IMR-90 (cell line): ENCODE measurements around the gene RAB11A. TPM values are rescaled to one million over a fixed set of nuclear protein-coding genes. Genes with fewer than 3 reads are reported as not detected.

Source experiments
- ATAC-seq: fragments of 200-7000 bp; cut with Tn5 transposase; 2 replicates; pipeline ENCODE4 v1.9.1; 2020; ENCODE audit warnings: low read depth, mild to moderate bottlenecking, moderate library complexity
- BruUV-seq: library from RNA; stranded (reverse); fragments of 400-500 nt; replicated peaks from 2 replicates; lab custom pipeline; 2021; lab: Mats Ljungman, UMichigan
- CTCF ChIA-PET: fragments of 300-600 bp; formaldehyde crosslinking; extraction: SDS; loops from one replicate; lab custom pipeline; 2021; ENCODE audit warnings: antibody characterized with exemption; lab: Yijun Ruan, JAX
- POLR2A ChIA-PET: fragments of 300-600 bp; sonication (Branson Sonifier 250); formaldehyde crosslinking; loops from one replicate; lab custom pipeline; 2022; ENCODE audit warnings: antibody characterized with exemption; ENCODE audit not compliant: unreplicated experiment; lab: Charles Lee
- DNase-seq: peaks from one replicate; pipeline ENCODE4 v3.0.0; 2013
- H2AFZ ChIP-seq: replicated peaks from 2 replicates; pipeline ENCODE3; 2013; ENCODE audit warnings: low read length, mild to moderate bottlenecking; ENCODE audit not compliant: poor library complexity
- H2AK5ac ChIP-seq: 2 replicates; pipeline ENCODE4 v1.6.1; 2013; ENCODE audit warnings: low read depth, low read length, inconsistent platforms
- H2AK9ac ChIP-seq: replicated peaks from 2 replicates; pipeline ENCODE3; 2013; ENCODE audit warnings: mild to moderate bottlenecking, low read depth, low read length, moderate library complexity; ENCODE audit not compliant: poor library complexity
- H2BK120ac ChIP-seq: 2 replicates; pipeline ENCODE4 v1.6.1; 2013; ENCODE audit warnings: low read depth, low read length, inconsistent platforms
- H2BK15ac ChIP-seq: 3 replicates; pipeline ENCODE4 v1.6.1; 2013; ENCODE audit warnings: low read depth, low read length, inconsistent platforms
- H2BK20ac ChIP-seq: 2 replicates; pipeline ENCODE4 v1.6.1; 2013; ENCODE audit warnings: low read depth, mild to moderate bottlenecking, inconsistent platforms, low read length, moderate library complexity
- H2BK5ac ChIP-seq: 2 replicates; pipeline ENCODE4 v1.6.1; 2013; ENCODE audit warnings: mild to moderate bottlenecking, low read depth, low read length, inconsistent platforms; ENCODE audit not compliant: poor library complexity, severe bottlenecking
- H3K14ac ChIP-seq: replicated peaks from 2 replicates; pipeline ENCODE4 v1.6.1; 2013; ENCODE audit warnings: low read depth, low read length, inconsistent platforms
- H3K18ac ChIP-seq: 2 replicates; pipeline ENCODE4 v1.6.1; 2013; ENCODE audit warnings: low read depth, low read length, control low read depth
- H3K23ac ChIP-seq: 2 replicates; pipeline ENCODE4 v1.6.1; 2013; ENCODE audit warnings: low read depth, low read length, inconsistent platforms
- H3K27ac ChIP-seq: 2 replicates; pipeline ENCODE4 v1.5.1; 2013; ENCODE audit warnings: mild to moderate bottlenecking, control low read depth, low read length; ENCODE audit not compliant: insufficient read depth
- H3K27me3 ChIP-seq: 2 replicates; pipeline ENCODE4 v1.6.1; 2013; ENCODE audit warnings: low read length; ENCODE audit not compliant: control insufficient read depth, insufficient read depth
- H3K36me3 ChIP-seq: 2 replicates; pipeline ENCODE4 v1.6.1; 2013; ENCODE audit warnings: low read length, mixed read lengths; ENCODE audit not compliant: control insufficient read depth, insufficient read depth
- H3K4ac ChIP-seq: 2 replicates; pipeline ENCODE4 v1.6.1; 2013; ENCODE audit warnings: low read depth, low read length, inconsistent platforms
- H3K4me1 ChIP-seq: 2 replicates; pipeline ENCODE4 v1.6.1; 2013; ENCODE audit warnings: low read length, mixed read lengths; ENCODE audit not compliant: control insufficient read depth, insufficient read depth
- H3K4me2 ChIP-seq: 2 replicates; pipeline ENCODE4 v1.6.1; 2013; ENCODE audit warnings: low read depth, mild to moderate bottlenecking, control low read depth, low read length, moderate library complexity
- H3K4me3 ChIP-seq: 2 replicates; pipeline ENCODE4 v1.5.1; 2013; ENCODE audit warnings: low read depth, mild to moderate bottlenecking, control low read depth, low read length, moderate library complexity; ENCODE audit not compliant: insufficient read depth
- H3K56ac ChIP-seq: 2 replicates; pipeline ENCODE4 v1.6.1; 2013; ENCODE audit warnings: low read length, inconsistent platforms; ENCODE audit not compliant: insufficient read depth; ENCODE audit errors: extremely low read depth
- H3K79me1 ChIP-seq, 2 experiments: 2 replicates each; pipeline ENCODE4 v1.6.1; 2013; ENCODE audit warnings: low read length in 2 of 2, inconsistent platforms in 1 of 2, low read depth in 1 of 2
- H3K9ac ChIP-seq: 2 replicates; pipeline ENCODE4 v1.6.1; 2013; ENCODE audit warnings: low read depth, low read length, control low read depth
- H3K9me1 ChIP-seq: 2 replicates; pipeline ENCODE4 v1.6.1; 2013; ENCODE audit warnings: low read length, inconsistent platforms; ENCODE audit not compliant: insufficient read depth
- H3K9me3 ChIP-seq: 2 replicates; pipeline ENCODE4 v1.6.1; 2013; ENCODE audit warnings: low read length; ENCODE audit not compliant: control insufficient read depth, insufficient read depth
- H4K20me1 ChIP-seq: 2 replicates; pipeline ENCODE4 v1.6.1; 2013; ENCODE audit warnings: low read length, inconsistent platforms; ENCODE audit not compliant: insufficient read depth
- H4K5ac ChIP-seq: 2 replicates; pipeline ENCODE4 v1.6.1; 2013; ENCODE audit warnings: mild to moderate bottlenecking, low read depth, low read length, control low read depth
- H4K8ac ChIP-seq, 2 experiments: 2 replicates each; pipeline ENCODE4 v1.6.1; 2013; ENCODE audit warnings: low read depth in 2 of 2, low read length in 2 of 2, control low read depth in 1 of 2, inconsistent platforms in 1 of 2
- H4K91ac ChIP-seq: 2 replicates; pipeline ENCODE4 v1.6.1; 2013; ENCODE audit warnings: low read depth, low read length, inconsistent platforms; ENCODE audit not compliant: insufficient read depth
- SMC3 ChIP-seq: fragments of 150-350 bp; IDR thresholded peaks from 2 replicates; pipeline ENCODE4 v1.6.1; 2016; ENCODE audit warnings: low read depth, mild to moderate bottlenecking, antibody characterized with exemption, low read length, moderate library complexity
- WGBS, 2 experiments: methylation state at CpG; one replicate each; pipeline versions ENCODE4 v1.1.5 to v1.1.7; 2013; ENCODE audit warnings: missing lambda C conversion rate in 2 of 2; ENCODE audit not compliant: insufficient read length in 1 of 2; ENCODE audit errors: extremely low coverage in 2 of 2; 5-methylcytosine and 5-hydroxymethylcytosine counted together
- dilution Hi-C: fragments of 300-500 bp; cut with HindIII; formaldehyde crosslinking; loops from one replicate; pipeline ENCODE4 v1.14.3; 2018; ENCODE audit warnings: low sequenced_read_pairs; ENCODE audit not compliant: unreplicated experiment
- in situ Hi-C: fragments of 300-500 bp; cut with MboI; formaldehyde crosslinking; loops from 3 replicates; pipeline ENCODE4 v1.14.3; 2019; ENCODE audit warnings: low sequenced_read_pairs, inconsistent platforms, mixed read lengths
- intact Hi-C: fragments of 100-400 bp; cut with micrococcal nuclease; formaldehyde crosslinking; loops from 2 replicates; pipeline ENCODE4 v1.10.0; 2022
- polyA plus RNA-seq, 3 experiments: library from polyadenylated mRNA; depleted of rRNA; stranded (reverse); fragments of >200 nt; gene quantifications; 2 replicates each; pipeline ENCODE4 v1.2.3, GENCODE V29; 2012; ENCODE audit warnings: low replicate concordance in 1 of 3
- total RNA-seq: library from RNA; depleted of rRNA; stranded (reverse); fragments of >200 nt; gene quantifications from 2 replicates; pipeline ENCODE4 v1.2.3, GENCODE V29; 2012

RAB11A gene
- total and polyA plus RNA-seq, 2 of the 4 experiments (the other 2 are of a cell fraction), result 341 to 462 TPM

DNA sequence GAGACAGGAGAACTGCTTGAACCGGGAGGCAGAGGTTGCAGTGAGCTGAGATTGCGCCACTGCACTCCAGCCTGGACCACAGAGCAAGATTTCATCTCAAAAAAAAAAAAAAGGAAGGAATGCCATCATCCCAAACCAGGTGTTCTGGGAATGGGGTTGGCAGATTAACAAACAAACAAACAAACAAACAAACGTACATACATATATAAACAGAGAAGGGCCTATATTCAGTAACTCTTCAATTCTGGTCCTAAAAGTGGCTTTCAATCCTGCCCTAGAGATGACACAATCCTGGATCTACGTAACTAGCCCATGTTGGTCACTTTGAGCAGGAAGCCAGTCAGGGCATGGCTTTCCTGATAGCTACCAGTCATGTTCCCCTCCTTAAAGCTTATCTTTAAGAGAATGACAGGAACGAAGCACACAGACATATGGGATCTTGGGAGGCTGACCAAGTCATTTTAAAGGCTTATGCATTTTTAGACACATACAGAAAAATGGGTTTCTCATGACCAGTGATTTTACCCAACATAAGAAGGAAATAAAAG is 29.9 kb upstream of the RAB11A start:
- intact Hi-C loops, result no loop called here
- dilution Hi-C loops, result no loop called here
- POLR2A ChIA-PET, result no interaction called here

More for the DNA sequence above, 29.9 kb upstream of the RAB11A start:
- ATAC-seq (no peak), DNase-seq (no peak)
- H3K4me1 ChIP-seq, result peaks cover 2% of the 10 kb centered on the region; the same call in 1 of the 2 replicates
- H3K18ac ChIP-seq, result no peak overlapping the region
- H3K36me3 ChIP-seq, result no peaks in the 10 kb centered on the region
- no peak overlapping the region for H4K8ac ChIP-seq
- H2BK15ac ChIP-seq, result no peak overlapping the region
- no peak overlapping the region for H2AFZ ChIP-seq
- no peaks in the 10 kb centered on the region for H4K20me1 ChIP-seq
- H4K91ac ChIP-seq, result no peak overlapping the region
- no peak overlapping the region for H3K4me2 ChIP-seq
- H3K14ac ChIP-seq, result no peak overlapping the region
- no peak overlapping the region for H3K4ac ChIP-seq
- H2AK9ac ChIP-seq, result no peak overlapping the region
- no peak overlapping the region for H2BK20ac ChIP-seq
- no peak overlapping the region for H2BK120ac ChIP-seq
- no peaks in the 10 kb centered on the region for H3K79me1 ChIP-seq
- WGBS, 2 experiments, result no CpG with 5 or more reads among the region's 5 CpGs
- H3K27me3 ChIP-seq, result no peaks in the 10 kb centered on the region
- no peak overlapping the region for H3K27ac ChIP-seq
- no peak overlapping the region for H3K56ac ChIP-seq
- CTCF ChIA-PET, result no interaction called here
- no TSS peak for BruUV-seq
- H2AK5ac ChIP-seq, result no peak overlapping the region
- no peak overlapping the region for H4K5ac ChIP-seq
- no peak for TF ChIP-seq SMC3
- in situ Hi-C loops, result no loop called here
- no peak overlapping the region for H3K4me3 ChIP-seq
- no peak overlapping the region for H2BK5ac ChIP-seq
- H3K23ac ChIP-seq, result no peak overlapping the region
- no peaks in the 10 kb centered on the region for H3K9me3 ChIP-seq
- no peaks in the 10 kb centered on the region for H3K9me1 ChIP-seq
- no peak overlapping the region for H3K9ac ChIP-seq
